ENCODE results near the gene ROR2. TPM values are rescaled to one million over a fixed set of nuclear protein-coding genes. Genes with fewer than 3 reads are reported as not detected.

ROR2 gene
- total and polyA plus RNA-seq, 2 of the 8 experiments (the other 6 are each of a cell fraction or from before 2014, with no cell fraction given), result 2.7 to 4.3 TPM

- Histone ChIP-seq H3K4me3 (ENCODE audit: extremely low read depth in 1 of 4, insufficient read depth in 2 of 4, low read depth in 3 of 4, low read length in 4 of 4) (no peak overlapping the region), H2AFZ (ENCODE audit: low read length) (no peak overlapping the region), H3K9ac (replicated peaks in 1 of 4; ENCODE audit: extremely low read depth in 1 of 4, low read depth in 3 of 4, low read length in 3 of 4) (no peak overlapping the region), H3K4ac (replicated peaks; ENCODE audit: insufficient read length, low read depth, low read length) (no peak overlapping the region), H3K79me1 (ENCODE audit: low read depth, low read length) (no peaks in the 10 kb centered on the region), H2BK12ac (ENCODE audit: low read depth, low read length) (no peak overlapping the region), H3K23ac (ENCODE audit: insufficient read length) (no peak overlapping the region), H2BK15ac (ENCODE audit: low read length) (no peak overlapping the region), H4K5ac (ENCODE audit: insufficient read length, low read depth, low read length) (no peak overlapping the region), H3K14ac (ENCODE audit: insufficient read length) (no peak overlapping the region), H4K91ac (replicated peaks; ENCODE audit: insufficient read length, low read length) (no peak overlapping the region), H2BK120ac (replicated peaks; ENCODE audit: low read depth, low read length) (no peak overlapping the region), H3K23me2 (ENCODE audit: low read depth, low read length) (no peaks in the 10 kb centered on the region), H3K18ac (ENCODE audit: extremely low read depth, low read length) (no peak overlapping the region), H3K27ac (ENCODE audit: low read depth, low read length) (no peak overlapping the region), H3K36me3 (ENCODE audit: control insufficient read depth in 2 of 4, insufficient read depth in 4 of 4, low read length in 3 of 4) (no peaks in the 10 kb centered on the region), H3K79me2 (ENCODE audit: control insufficient read depth in 1 of 2, insufficient read depth in 2 of 2, low read length in 2 of 2) (no peaks in the 10 kb centered on the region), H3K56ac (replicated peaks; ENCODE audit: insufficient read length, low read depth, low read length) (no peak overlapping the region), H3K27me3 (replicated peaks in 1 of 4; ENCODE audit: control insufficient read depth in 3 of 4, extremely low read depth in 1 of 4, insufficient read depth in 3 of 4, low read length in 3 of 4) (no peaks in the 10 kb centered on the region), H3K4me2 (ENCODE audit: insufficient read depth in 1 of 2, low read depth in 2 of 2, low read length in 2 of 2) (no peak overlapping the region), H2BK20ac (ENCODE audit: low read length) (no peak overlapping the region), H4K8ac (ENCODE audit: extremely low read depth, insufficient read depth, low read length) (no peak overlapping the region), H4K20me1 (replicated peaks in 1 of 2; ENCODE audit: control insufficient read depth in 1 of 2, insufficient read depth in 2 of 2, low read length in 2 of 2) (no peaks in the 10 kb centered on the region), H2AK5ac (ENCODE audit: low read depth, low read length) (no peak overlapping the region), H3K9me3 (ENCODE audit: insufficient read depth in 2 of 2, low read depth in 1 of 2, low read length in 1 of 2) (no peaks in the 10 kb centered on the region), H3K4me1 (replicated peaks in 1 of 4; ENCODE audit: control insufficient read depth in 3 of 4, insufficient read depth in 4 of 4, low read length in 3 of 4) (peaks cover 0 to 2% (median 0%) of the 10 kb centered on the region in 4 experiments; a peak in 3 of 7 replicates), H2BK5ac (ENCODE audit: low read depth, low read length) (no peak overlapping the region)
- FAIRE-seq, result no peak
- TF ChIP-seq SP2 (IDR thresholded peaks at IDR 0.05; ENCODE audit: low read length), result no peak
- no peak for TF ChIP-seq PHF8 (conservative IDR thresholded peaks at IDR 0.05; ENCODE audit: low read depth, low read length)
- TF ChIP-seq TCF12 (IDR thresholded peaks at IDR 0.05; ENCODE audit: low read depth, low read length), result no peak
- TF ChIP-seq SIRT6 (IDR thresholded peaks at IDR 0.05; ENCODE audit: low read length), result no peak
- no peak for TF ChIP-seq POU5F1 (IDR thresholded peaks at IDR 0.05; ENCODE audit: low read depth, low read length)
- TF ChIP-seq MAX (IDR thresholded peaks at IDR 0.05), result no peak
- no peak for TF ChIP-seq SRF (IDR thresholded peaks at IDR 0.05; ENCODE audit: low read depth, low read length)
- no peak for TF ChIP-seq RFX5 (IDR thresholded peaks at IDR 0.05; ENCODE audit: borderline replicate concordance, low read depth, low read length)
- no peak for TF ChIP-seq NRF1 (IDR thresholded peaks at IDR 0.05; ENCODE audit: low read depth, low read length)
- TF ChIP-seq ZNF274 (IDR thresholded peaks at IDR 0.05; ENCODE audit: borderline replicate concordance, extremely low read depth, low read length), result no peak
- no peak for TF ChIP-seq JUN (IDR thresholded peaks at IDR 0.05; ENCODE audit: low read depth, low read length)
- ChIA-PET CTCF (ENCODE audit: partially characterized antibody) (interaction anchor here (0.7 to 1.0 kb wide), 3 partner anchors 252 to 337 kb away, joined by 3 to 4 read pairs (median 3); no protein-coding TSS in a partner anchor), POLR2A (ENCODE audit: partially characterized antibody) (no interaction called here)
- no peak for DNase-seq (ENCODE audit: low read depth in 1 of 2, low spot score in 2 of 2)
- WGBS, 2 experiments (ENCODE audit: extremely low coverage in 1 of 2, insufficient coverage in 1 of 2, insufficient read length in 1 of 2, insufficient replicate concordance in 2 of 2, low coverage in 1 of 2, low lambda C conversion rate in 2 of 2, missing lambda C conversion rate in 1 of 2), result 95% methylated on average over 9 of the region's 9 CpGs; no CpG with 5 or more reads in 1 of the 2 experiments
These were observed 269.9 kb downstream of the ROR2 start for GRCh38 chr9:91680106-91680505.

Measured in H1 (cell line).